Ishikawa (cell line): ENCODE results near the gene PGBD4.

ENCODE experiments used
- CEBPB ChIP-seq: IDR thresholded peaks from 2 replicates; pipeline ENCODE4 v1.6.1; 2012
- CREB1 ChIP-seq: IDR thresholded peaks from 2 replicates; pipeline ENCODE4 v1.6.1; 2012; ENCODE audit warnings: low read depth
- EGR1 ChIP-seq: IDR thresholded peaks from 2 replicates; pipeline ENCODE4 v1.6.1; 2012
- EP300 ChIP-seq: IDR thresholded peaks from 2 replicates; pipeline ENCODE4 v1.6.1; 2012; ENCODE audit warnings: borderline replicate concordance
- FOXM1 ChIP-seq: IDR thresholded peaks from 2 replicates; pipeline ENCODE4 v1.6.1; 2012; ENCODE audit warnings: low read depth, borderline replicate concordance
- NFIC ChIP-seq: IDR thresholded peaks from 2 replicates; pipeline ENCODE4 v1.6.1; 2012
- RAD21 ChIP-seq: IDR thresholded peaks from 2 replicates; pipeline ENCODE4 v1.6.1; 2012; ENCODE audit warnings: low read depth
- TAF1 ChIP-seq: IDR thresholded peaks from 2 replicates; pipeline ENCODE4 v1.6.1; 2012; ENCODE audit warnings: low read depth, mild to moderate bottlenecking
- TCF12 ChIP-seq: IDR thresholded peaks from 2 replicates; pipeline ENCODE4 v1.6.1; 2012; ENCODE audit warnings: low read depth
- TEAD4 ChIP-seq: IDR thresholded peaks from 2 replicates; pipeline ENCODE4 v1.6.1; 2012
- YY1 ChIP-seq: IDR thresholded peaks from 2 replicates; pipeline ENCODE4 v1.6.1; 2012; ENCODE audit warnings: low read depth
- ZBTB7A ChIP-seq: IDR thresholded peaks from 2 replicates; pipeline ENCODE4 v1.6.1; 2012; ENCODE audit warnings: low read depth
- TF ChIP-seq, protein P1 (sequence below): IDR thresholded peaks from 2 replicates; pipeline ENCODE4 v1.6.1; 2012
- TF ChIP-seq, protein P2 (sequence below): IDR thresholded peaks from 2 replicates; pipeline ENCODE4 v1.6.1; 2012; ENCODE audit warnings: low read depth, mild to moderate bottlenecking
- TF ChIP-seq, protein P3 (sequence below): IDR thresholded peaks from 2 replicates; pipeline ENCODE4 v1.6.1; 2012

Gene PGBD4

DNA sequence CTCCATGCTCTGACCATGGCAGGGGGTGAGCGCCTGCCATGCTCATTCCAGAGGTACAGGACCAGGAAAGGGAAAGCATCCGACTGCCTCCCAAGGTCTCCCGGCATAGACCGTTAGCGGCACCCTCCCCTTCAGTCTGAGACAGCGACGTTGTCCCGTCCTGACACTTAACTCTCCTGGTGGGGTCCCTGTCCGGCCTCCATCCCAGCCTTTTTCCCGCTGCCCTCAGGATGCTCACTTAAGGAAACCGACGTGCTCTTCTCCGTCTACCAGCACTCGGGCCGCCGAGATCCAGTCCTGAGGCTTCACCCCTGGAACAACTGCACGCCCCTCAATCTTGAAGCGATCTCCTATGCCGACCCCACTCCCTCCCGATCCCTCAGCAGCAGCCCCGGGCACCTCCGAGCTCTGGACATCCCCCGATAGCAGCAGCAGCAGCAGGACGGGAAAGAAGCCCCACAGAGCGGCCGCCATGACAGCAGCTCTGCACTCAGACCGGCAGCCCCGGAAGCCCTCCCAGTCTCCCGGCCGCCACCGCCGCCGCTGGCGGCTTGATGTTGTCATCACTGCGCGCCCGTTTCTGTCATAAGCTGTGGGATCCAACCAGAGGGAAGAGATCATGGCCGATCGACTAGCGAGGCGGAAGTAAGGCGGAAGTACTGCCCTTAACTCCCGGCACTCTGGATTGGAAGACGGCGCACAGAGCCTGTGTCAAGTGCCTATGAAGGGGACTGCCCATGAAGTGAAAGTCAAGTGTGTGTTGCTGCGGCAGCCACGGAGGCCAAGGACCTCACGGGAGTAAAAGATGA is at the start of gene PGBD4, which contains the start of gene EMC7:
TSS of gene PGBD4 (plus strand) at position 718 of the 809 bp plus-strand sequence. CDS start 449 bp downstream, outside the sequence.
TSS of gene EMC7 (minus strand) at position 497 of the 809 bp plus-strand sequence. CDS start at position 474, 23 bp downstream.
- TF ChIP-seq, protein P1, sequence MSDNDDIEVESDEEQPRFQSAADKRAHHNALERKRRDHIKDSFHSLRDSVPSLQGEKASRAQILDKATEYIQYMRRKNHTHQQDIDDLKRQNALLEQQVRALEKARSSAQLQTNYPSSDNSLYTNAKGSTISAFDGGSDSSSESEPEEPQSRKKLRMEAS, result peak; percentile 85; the same call in 1 of the 2 replicates
- no peak; the same call in 1 of the 2 replicates for TF ChIP-seq TCF12
- peak; percentile 97; the same call in 1 of the 2 replicates for TF ChIP-seq YY1
- TF ChIP-seq CEBPB, result no peak
- TF ChIP-seq CREB1, result peak; percentile 99
- no peak for TF ChIP-seq EP300
- peak; percentile 3; the same call in 1 of the 2 replicates for TF ChIP-seq TEAD4
- TF ChIP-seq TAF1, result peak; percentile 79
- peak; percentile 9; the same call in 1 of the 2 replicates for TF ChIP-seq EGR1

DNA sequence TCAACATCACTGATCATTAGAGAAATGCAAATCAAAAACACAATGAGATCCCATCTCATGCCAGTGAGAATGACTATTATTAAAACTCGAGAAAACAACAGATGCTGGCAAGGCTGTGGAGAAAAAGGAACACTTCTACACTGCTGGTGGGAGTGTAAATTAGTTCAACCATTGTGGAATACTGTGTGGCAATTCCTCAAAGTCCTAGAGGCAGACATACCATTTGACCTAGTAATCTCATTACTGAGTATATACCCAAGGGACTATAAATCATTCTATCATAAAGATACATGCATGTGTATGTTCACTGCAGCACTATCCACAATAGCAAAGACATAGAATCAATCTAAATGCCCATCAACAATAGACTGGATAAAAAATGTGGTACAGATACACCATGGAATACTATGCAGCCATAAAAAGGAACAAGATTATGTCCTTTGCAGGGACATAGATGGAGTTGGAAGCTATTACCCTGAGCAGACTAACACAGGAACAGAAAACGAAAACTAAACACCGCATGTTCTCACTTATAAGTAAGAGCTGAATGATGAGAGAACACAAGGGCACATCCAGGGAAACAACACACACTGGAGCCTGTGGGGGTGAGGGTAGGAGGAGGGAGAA is 47.7 kb upstream of the PGBD4 start:
- TF ChIP-seq YY1 (no peak), NFIC (no peak), EGR1 (no peak), TAF1 (no peak), CREB1 (no peak), FOXM1 (no peak), CEBPB (no peak), EP300 (no peak)
- TF ChIP-seq, protein P2, sequence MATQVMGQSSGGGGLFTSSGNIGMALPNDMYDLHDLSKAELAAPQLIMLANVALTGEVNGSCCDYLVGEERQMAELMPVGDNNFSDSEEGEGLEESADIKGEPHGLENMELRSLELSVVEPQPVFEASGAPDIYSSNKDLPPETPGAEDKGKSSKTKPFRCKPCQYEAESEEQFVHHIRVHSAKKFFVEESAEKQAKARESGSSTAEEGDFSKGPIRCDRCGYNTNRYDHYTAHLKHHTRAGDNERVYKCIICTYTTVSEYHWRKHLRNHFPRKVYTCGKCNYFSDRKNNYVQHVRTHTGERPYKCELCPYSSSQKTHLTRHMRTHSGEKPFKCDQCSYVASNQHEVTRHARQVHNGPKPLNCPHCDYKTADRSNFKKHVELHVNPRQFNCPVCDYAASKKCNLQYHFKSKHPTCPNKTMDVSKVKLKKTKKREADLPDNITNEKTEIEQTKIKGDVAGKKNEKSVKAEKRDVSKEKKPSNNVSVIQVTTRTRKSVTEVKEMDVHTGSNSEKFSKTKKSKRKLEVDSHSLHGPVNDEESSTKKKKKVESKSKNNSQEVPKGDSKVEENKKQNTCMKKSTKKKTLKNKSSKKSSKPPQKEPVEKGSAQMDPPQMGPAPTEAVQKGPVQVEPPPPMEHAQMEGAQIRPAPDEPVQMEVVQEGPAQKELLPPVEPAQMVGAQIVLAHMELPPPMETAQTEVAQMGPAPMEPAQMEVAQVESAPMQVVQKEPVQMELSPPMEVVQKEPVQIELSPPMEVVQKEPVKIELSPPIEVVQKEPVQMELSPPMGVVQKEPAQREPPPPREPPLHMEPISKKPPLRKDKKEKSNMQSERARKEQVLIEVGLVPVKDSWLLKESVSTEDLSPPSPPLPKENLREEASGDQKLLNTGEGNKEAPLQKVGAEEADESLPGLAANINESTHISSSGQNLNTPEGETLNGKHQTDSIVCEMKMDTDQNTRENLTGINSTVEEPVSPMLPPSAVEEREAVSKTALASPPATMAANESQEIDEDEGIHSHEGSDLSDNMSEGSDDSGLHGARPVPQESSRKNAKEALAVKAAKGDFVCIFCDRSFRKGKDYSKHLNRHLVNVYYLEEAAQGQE, result no peak

DNA sequence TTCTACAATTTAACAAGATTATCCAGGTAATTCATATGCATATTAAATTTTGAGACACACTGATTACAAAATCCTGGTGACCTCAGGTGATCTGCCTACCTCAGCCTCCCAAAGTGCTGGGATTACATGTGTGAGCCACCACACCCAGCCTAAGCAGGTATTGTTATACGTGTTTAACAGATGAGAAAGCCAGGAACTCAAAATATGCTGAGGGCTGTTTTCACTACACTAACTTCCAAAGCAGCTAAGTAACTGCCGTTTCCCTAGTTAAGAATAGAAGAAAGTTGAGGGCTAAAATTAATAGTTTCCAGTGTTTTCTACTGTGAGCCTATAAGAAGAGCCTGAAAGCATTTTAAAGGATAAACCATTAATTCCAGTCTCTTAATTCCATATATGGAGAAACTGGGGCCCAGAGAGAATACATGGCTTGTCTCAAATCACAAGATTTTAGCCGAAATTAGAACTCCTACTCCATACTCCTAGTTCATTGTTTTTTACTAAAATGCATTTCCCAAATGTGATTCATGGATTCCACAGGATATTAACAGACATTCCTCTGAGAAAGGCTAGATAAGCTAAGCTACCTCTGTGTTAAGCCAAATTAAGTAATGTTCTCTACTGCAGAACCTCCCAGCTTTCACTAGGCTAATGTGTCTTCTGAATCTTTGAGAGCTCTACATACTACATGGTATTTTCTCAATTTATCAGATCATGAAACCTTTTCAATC is 45.9 kb upstream of the PGBD4 start:
- TF ChIP-seq, protein P2, result no peak
- TF ChIP-seq FOXM1, result no peak
- no peak for TF ChIP-seq CREB1
- TF ChIP-seq, protein P3, sequence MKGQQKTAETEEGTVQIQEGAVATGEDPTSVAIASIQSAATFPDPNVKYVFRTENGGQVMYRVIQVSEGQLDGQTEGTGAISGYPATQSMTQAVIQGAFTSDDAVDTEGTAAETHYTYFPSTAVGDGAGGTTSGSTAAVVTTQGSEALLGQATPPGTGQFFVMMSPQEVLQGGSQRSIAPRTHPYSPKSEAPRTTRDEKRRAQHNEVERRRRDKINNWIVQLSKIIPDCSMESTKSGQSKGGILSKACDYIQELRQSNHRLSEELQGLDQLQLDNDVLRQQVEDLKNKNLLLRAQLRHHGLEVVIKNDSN, result no peak
- TF ChIP-seq EGR1, result no peak
- no peak for TF ChIP-seq TAF1
- no peak for TF ChIP-seq TEAD4
- TF ChIP-seq EP300, result no peak

DNA sequence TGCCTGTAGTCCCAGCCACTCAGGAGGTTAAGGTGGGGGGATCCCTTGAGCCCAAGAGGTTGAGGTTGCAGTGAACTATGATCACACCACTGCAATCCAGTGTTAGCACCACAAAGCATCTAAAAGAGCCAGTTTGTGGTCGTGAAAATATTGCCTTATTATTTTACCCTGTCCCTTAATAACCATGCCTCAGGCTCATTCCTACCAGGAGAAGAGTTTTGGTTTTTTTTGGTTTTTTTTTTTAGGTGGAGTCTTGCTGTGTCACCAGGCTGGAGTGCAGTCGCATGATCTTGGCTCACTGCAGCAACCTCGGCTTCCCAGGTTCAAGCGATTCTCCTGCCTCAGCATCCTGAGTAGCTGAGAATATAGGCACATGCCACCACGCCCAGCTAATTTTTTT is 45.0 kb upstream of the PGBD4 start:
- no peak for TF ChIP-seq ZBTB7A
- TF ChIP-seq, protein P1, result no peak
- TF ChIP-seq EGR1, result no peak
- no peak for TF ChIP-seq CREB1
- no peak for TF ChIP-seq NFIC
- TF ChIP-seq EP300, result no peak

DNA sequence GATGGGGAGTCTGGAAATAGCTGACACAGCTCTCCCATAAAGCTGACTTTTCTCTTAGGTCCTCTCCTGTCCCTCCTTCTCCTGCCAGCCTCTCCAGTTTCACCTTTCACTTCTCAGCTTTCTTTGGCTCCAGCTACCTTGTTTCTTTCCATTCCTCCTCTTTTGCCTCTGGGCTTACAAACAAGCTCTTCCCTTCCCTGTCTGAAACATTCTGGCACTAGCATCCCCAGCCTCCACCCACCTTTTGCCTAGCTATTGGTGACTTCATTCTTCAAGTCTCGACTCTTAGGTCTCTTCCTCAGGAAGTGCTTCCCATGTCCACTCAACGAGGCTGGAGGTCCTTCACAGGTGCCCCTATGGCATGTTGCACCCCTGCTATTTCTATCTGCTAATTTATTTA is 42.4 kb upstream of the PGBD4 start:
- TF ChIP-seq, protein P1, result no peak
- TF ChIP-seq TAF1 (no peak), NFIC (no peak), EP300 (no peak), CREB1 (no peak), TCF12 (no peak), EGR1 (no peak), YY1 (no peak), CEBPB (no peak), TEAD4 (no peak), RAD21 (no peak), FOXM1 (no peak), ZBTB7A (no peak)
- TF ChIP-seq, protein P3, result no peak
- TF ChIP-seq, protein P2, result no peak
